ENCODE data around the gene CIRBP. TPM values are rescaled to one million over a fixed set of nuclear protein-coding genes. Genes with fewer than 3 reads are reported as not detected.

The CIRBP gene
- total RNA-seq, 4 donors from 2014 or later, result 389 to 640 (median 576) TPM

GRCh38 chr19:1263188-1263587 lies 5.9 kb upstream of the CIRBP start:
- no peak for TF ChIP-seq POLR2A (IDR thresholded peaks at IDR 0.05)
- TF ChIP-seq EP300 (IDR thresholded peaks at IDR 0.05), result no peak
- TF ChIP-seq CTCF (IDR thresholded peaks at IDR 0.05), result no peak
- no peaks in the 10 kb centered on the region for H3K9me3 ChIP-seq
- H3K4me1 ChIP-seq, result peaks cover 3 to 96% (median 79%) of the 10 kb centered on the region in 4 donors
- peaks cover 0 to 2% (median 0%) of the 10 kb centered on the region in 3 donors for H3K36me3 ChIP-seq
- no peak for DNase-seq (ENCODE audit: low spot score in 2 of 2)
- peak overlapping the region; percentile 76 to 99 (median 95) for H3K27ac ChIP-seq
- H3K4me3 ChIP-seq, result no peak overlapping the region
- WGBS, 2 donors, result 43 to 53% methylated on average over 5 of the region's 5 CpGs
- no peaks in the 10 kb centered on the region for H3K27me3 ChIP-seq

GRCh38 chr19:1264801-1265614 lies 4.1 kb upstream of the CIRBP start:
- no peaks in the 10 kb centered on the region for H3K9me3 ChIP-seq
- no peaks in the 10 kb centered on the region for H3K36me3 ChIP-seq
- H3K4me3 ChIP-seq, result no peak overlapping the region
- TF ChIP-seq EP300 (IDR thresholded peaks at IDR 0.05), result peak in 1 of 2 donors; percentile 65
- no peak for TF ChIP-seq POLR2A (IDR thresholded peaks at IDR 0.05)
- DNase-seq (ENCODE audit: low spot score in 2 of 2), result no peak
- H3K27ac ChIP-seq, result peak overlapping the region; percentile 71 to 99 (median 95)
- no peaks in the 10 kb centered on the region for H3K27me3 ChIP-seq
- peaks cover 3 to 86% (median 70%) of the 10 kb centered on the region in 4 donors for H3K4me1 ChIP-seq
- 61 to 64% methylated on average over 25 to 26 of the region's 26 CpGs for WGBS, 2 donors

DNA sequence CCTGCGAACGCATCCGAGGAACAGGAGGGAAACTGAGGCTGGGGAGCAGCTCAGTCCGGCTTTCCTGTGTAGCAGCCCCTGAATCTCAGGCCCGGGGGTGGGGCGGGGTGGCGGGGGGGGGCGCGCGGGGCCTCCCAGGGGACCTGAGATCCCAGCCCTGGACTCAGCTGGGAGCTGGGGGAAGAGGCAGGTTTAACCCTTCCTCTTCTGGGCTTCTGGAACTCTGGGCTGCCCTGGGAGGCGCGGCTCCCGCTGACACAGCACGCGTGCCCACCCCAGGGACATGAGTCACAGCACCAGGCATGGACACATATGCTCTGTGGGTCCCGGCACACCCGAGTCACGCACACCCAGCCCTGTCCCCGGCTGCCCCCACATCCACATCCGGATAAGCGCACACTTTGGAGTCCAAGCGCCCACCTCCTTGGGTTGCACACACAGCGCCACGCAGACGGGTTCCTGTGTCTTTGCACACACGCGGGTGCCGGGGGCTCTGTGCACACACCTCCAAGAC lies 3.5 kb upstream of the CIRBP start:
- H3K9me3 ChIP-seq, result no peaks in the 10 kb centered on the region
- H3K27ac ChIP-seq, result peak overlapping the region; percentile 71 to 99 (median 95)
- H3K4me3 ChIP-seq, result peak overlapping the region; percentile 24 to 60 (median 40)
- H3K4me1 ChIP-seq, result peaks cover 8 to 86% (median 70%) of the 10 kb centered on the region in 4 donors
- H3K36me3 ChIP-seq, result peaks cover 0 to under 1% (median 0%) of the 10 kb centered on the region in 3 donors
- DNase-seq (ENCODE audit: low spot score in 2 of 2), result no peak
- no peak for TF ChIP-seq POLR2A (IDR thresholded peaks at IDR 0.05)
- TF ChIP-seq CTCF (IDR thresholded peaks at IDR 0.05), result no peak
- TF ChIP-seq EP300 (IDR thresholded peaks at IDR 0.05), result no peak
- H3K27me3 ChIP-seq, result no peaks in the 10 kb centered on the region
- WGBS, 2 donors, result 6 to 12% methylated on average over 12 to 15 of the region's 28 CpGs

GRCh38 chr19:1266129-1266915 lies 2.8 kb upstream of the CIRBP start:
- Histone ChIP-seq H3K27me3 (no peaks in the 10 kb centered on the region), H3K4me3 (peak overlapping the region; percentile 24 to 60 (median 40)), H3K27ac (peak overlapping the region; percentile 71 to 99 (median 95)), H3K36me3 (peaks cover 0 to 7% (median 0%) of the 10 kb centered on the region in 3 donors), H3K4me1 (peaks cover 11 to 89% (median 73%) of the 10 kb centered on the region in 4 donors), H3K9me3 (no peaks in the 10 kb centered on the region)
- 3 to 4% methylated on average over 46 to 49 of the region's 84 CpGs for WGBS, 2 donors
- no peak for DNase-seq (ENCODE audit: low spot score in 2 of 2)
- no peak for TF ChIP-seq CTCF (IDR thresholded peaks at IDR 0.05)
- TF ChIP-seq EP300 (IDR thresholded peaks at IDR 0.05), result no peak
- TF ChIP-seq POLR2A (IDR thresholded peaks at IDR 0.05), result no peak

- peak overlapping the region; percentile 24 to 60 (median 40) for H3K4me3 ChIP-seq
- 0 to 2% methylated on average over 14 to 19 of the region's 59 CpGs for WGBS, 2 donors
Observed at GRCh38 chr19:1266916-1267476, 2.1 kb upstream of the CIRBP start.

More at GRCh38 chr19:1266916-1267476, 2.1 kb upstream of the CIRBP start:
- peak overlapping the region; percentile 71 to 99 (median 95) for H3K27ac ChIP-seq
- peaks cover 0 to 13% (median 6%) of the 10 kb centered on the region in 3 donors for H3K36me3 ChIP-seq
- no peak for DNase-seq (ENCODE audit: low spot score in 2 of 2)
- TF ChIP-seq EP300 (IDR thresholded peaks at IDR 0.05), result no peak
- TF ChIP-seq CTCF (IDR thresholded peaks at IDR 0.05), result peak; percentile 96 to 100 (median 98)
- no peaks in the 10 kb centered on the region for H3K9me3 ChIP-seq
- no peaks in the 10 kb centered on the region for H3K27me3 ChIP-seq
- H3K4me1 ChIP-seq, result peaks cover 11 to 89% (median 73%) of the 10 kb centered on the region in 4 donors
